Myocyte (in vitro differentiated cells): ENCODE measurements around the gene TARP. TPM values are rescaled to one million over a fixed set of nuclear protein-coding genes. Genes with fewer than 3 reads are reported as not detected.
A peak's percentile ranks its signal among the peaks of the same experiment; 100 is the strongest.

Experiments
- DNase-seq: peaks from one replicate; pipeline ENCODE4 v3.0.0-alpha.2; 2012; ENCODE audit warnings: low read depth
- total RNA-seq: library from RNA; depleted of rRNA; stranded (reverse); fragments of >200 nt; gene quantifications from 2 replicates; pipeline ENCODE4 v1.2.3, GENCODE V29; 2014

TARP gene

GRCh38 chr7:38217672-38218071, 55.8 kb downstream of the TARP start:
- no peak for DNase-seq

GRCh38 chr7:38215735-38216670, 57.4 kb downstream of the TARP start:
- DNase-seq: peak; percentile 95

GRCh38 chr7:38215115-38215514, 58.3 kb downstream of the TARP start:
- DNase-seq: no peak

- no peak for DNase-seq
Measured at GRCh38 chr7:38211940-38212339, 61.5 kb downstream of the TARP start.

- no peak for DNase-seq
Measured at GRCh38 chr7:38211486-38211885, 62.0 kb downstream of the TARP start.

Other genes starting within 250 kb of the TARP start
- gene STARD3NL, start 95.4 kb downstream of the TARP start, total RNA-seq: 74.3 and 81.3 TPM in 2 replicates